ENCODE data around the gene B3GALT4. TPM values are rescaled to one million over a fixed set of nuclear protein-coding genes. Genes with fewer than 3 reads are reported as not detected.

Gene B3GALT4
- total and polyA plus RNA-seq, 2 of the 13 experiments (the other 11 are each of a cell fraction or from before 2014, with no cell fraction given) = 0.04 to 0.27 TPM

DNA sequence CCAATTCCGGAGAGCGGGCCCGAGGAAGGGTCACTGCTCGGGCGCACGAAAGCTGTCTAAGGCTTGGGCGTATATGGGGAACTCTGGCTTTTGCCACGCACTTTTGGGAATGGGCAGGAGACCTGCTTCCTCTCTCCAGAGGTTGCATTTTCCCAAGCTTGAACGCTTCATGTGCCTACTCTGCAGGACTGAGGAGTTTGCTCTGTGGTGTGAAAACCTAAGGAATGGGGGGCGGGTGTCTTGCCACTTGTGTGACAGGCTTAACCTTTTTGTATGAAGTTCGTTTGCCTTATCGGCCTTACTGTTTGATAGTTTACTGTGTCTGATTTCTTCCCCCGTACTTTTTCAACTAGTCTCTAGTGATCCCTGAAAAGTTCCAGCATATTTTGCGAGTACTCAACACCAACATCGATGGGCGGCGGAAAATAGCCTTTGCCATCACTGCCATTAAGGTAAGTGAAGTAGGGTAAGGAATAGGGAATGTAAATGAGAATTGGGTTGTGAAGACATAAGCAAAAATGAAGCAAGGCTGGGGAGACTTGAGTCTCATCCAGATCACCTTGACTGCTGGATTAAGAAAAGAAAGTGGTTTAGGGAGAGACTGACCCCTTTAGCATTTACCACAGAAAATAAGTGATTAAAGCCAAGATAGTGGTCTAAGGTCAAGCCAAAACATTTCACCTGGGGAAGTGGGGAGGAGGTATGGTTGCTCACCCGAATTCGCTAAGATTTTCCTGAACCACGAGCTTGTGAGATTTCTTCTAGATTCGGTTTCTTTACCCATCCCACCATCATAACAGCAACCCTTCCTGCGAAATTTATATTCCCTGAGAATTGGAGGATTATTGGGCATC lies 4.4 kb upstream of the B3GALT4 start (continued):
- no peak for TF ChIP-seq PCBP2 (optimal IDR thresholded peaks at IDR 0.05; ENCODE audit: low read depth, low read length, poor library complexity, severe bottlenecking)
- TF ChIP-seq, protein P1, sequence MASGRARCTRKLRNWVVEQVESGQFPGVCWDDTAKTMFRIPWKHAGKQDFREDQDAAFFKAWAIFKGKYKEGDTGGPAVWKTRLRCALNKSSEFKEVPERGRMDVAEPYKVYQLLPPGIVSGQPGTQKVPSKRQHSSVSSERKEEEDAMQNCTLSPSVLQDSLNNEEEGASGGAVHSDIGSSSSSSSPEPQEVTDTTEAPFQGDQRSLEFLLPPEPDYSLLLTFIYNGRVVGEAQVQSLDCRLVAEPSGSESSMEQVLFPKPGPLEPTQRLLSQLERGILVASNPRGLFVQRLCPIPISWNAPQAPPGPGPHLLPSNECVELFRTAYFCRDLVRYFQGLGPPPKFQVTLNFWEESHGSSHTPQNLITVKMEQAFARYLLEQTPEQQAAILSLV (CRISPR knock-in tag; IDR thresholded peaks at IDR 0.05; ENCODE audit: borderline replicate concordance) = no peak
- TF ChIP-seq, protein P2, sequence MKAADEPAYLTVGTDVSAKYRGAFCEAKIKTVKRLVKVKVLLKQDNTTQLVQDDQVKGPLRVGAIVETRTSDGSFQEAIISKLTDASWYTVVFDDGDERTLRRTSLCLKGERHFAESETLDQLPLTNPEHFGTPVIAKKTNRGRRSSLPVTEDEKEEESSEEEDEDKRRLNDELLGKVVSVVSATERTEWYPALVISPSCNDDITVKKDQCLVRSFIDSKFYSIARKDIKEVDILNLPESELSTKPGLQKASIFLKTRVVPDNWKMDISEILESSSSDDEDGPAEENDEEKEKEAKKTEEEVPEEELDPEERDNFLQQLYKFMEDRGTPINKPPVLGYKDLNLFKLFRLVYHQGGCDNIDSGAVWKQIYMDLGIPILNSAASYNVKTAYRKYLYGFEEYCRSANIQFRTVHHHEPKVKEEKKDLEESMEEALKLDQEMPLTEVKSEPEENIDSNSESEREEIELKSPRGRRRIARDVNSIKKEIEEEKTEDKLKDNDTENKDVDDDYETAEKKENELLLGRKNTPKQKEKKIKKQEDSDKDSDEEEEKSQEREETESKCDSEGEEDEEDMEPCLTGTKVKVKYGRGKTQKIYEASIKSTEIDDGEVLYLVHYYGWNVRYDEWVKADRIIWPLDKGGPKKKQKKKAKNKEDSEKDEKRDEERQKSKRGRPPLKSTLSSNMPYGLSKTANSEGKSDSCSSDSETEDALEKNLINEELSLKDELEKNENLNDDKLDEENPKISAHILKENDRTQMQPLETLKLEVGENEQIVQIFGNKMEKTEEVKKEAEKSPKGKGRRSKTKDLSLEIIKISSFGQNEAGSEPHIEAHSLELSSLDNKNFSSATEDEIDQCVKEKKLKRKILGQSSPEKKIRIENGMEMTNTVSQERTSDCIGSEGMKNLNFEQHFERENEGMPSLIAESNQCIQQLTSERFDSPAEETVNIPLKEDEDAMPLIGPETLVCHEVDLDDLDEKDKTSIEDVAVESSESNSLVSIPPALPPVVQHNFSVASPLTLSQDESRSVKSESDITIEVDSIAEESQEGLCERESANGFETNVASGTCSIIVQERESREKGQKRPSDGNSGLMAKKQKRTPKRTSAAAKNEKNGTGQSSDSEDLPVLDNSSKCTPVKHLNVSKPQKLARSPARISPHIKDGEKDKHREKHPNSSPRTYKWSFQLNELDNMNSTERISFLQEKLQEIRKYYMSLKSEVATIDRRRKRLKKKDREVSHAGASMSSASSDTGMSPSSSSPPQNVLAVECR (CRISPR knock-in tag; IDR thresholded peaks at IDR 0.05; ENCODE audit: borderline replicate concordance) = peak; percentile 54; the same call in 1 of the 2 replicates
- TF ChIP-seq SAP130 (CRISPR knock-in tag; IDR thresholded peaks at IDR 0.05; ENCODE audit: low read depth) = 0 out of 2 replicates have a peak, but pooled peaks have one; percentile 19
- TF ChIP-seq, protein P3, sequence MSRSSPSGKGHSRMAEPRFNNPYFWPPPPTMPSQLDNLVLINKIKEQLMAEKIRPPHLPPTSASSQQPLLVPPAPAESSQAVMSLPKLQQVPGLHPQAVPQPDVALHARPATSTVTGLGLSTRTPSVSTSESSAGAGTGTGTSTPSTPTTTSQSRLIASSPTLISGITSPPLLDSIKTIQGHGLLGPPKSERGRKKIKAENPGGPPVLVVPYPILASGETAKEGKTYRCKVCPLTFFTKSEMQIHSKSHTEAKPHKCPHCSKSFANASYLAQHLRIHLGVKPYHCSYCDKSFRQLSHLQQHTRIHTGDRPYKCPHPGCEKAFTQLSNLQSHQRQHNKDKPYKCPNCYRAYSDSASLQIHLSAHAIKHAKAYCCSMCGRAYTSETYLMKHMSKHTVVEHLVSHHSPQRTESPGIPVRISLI (CRISPR knock-in tag; IDR thresholded peaks at IDR 0.05; ENCODE audit: borderline replicate concordance) = no peak
- 0 out of 2 replicates have a peak, but pooled peaks have one; percentile 25 for TF ChIP-seq ZNF878 (CRISPR knock-in tag; IDR thresholded peaks at IDR 0.05)
- TF ChIP-seq ZZZ3 (CRISPR knock-in tag; IDR thresholded peaks at IDR 0.05; ENCODE audit: borderline replicate concordance) = peak; percentile 8; the same call in 1 of the 2 replicates
- TF ChIP-seq TP53 (CRISPR knock-in tag; conservative IDR thresholded peaks at IDR 0.05) = no peak
- TF ChIP-seq ZFP36L1 (CRISPR knock-in tag; IDR thresholded peaks at IDR 0.05) = peak; percentile 11; the same call in 1 of the 2 replicates
